ENCODE data around the gene THUMPD3. TPM values are rescaled to one million over a fixed set of nuclear protein-coding genes. Genes with fewer than 3 reads are reported as not detected.

The THUMPD3 gene
- total and polyA plus RNA-seq, 2 of the 4 experiments (the other 2 are of a cell fraction) = 28.2 to 43.9 TPM

- ATAC-seq (ENCODE audit: low read depth) = no peak
Observed at GRCh38 chr3:9433627-9434521, 71.0 kb downstream of the THUMPD3 start.

More at GRCh38 chr3:9433627-9434521, 71.0 kb downstream of the THUMPD3 start:
- Histone ChIP-seq H2BK120ac (ENCODE audit: low read depth, low read length) (no peak overlapping the region), H2AK9ac (replicated peaks; ENCODE audit: low read depth, low read length, poor library complexity) (no peak overlapping the region), H3K4me2 (ENCODE audit: low read depth, low read length) (no peak overlapping the region), H3K9me3 (ENCODE audit: control insufficient read depth, insufficient read depth, low read length) (no peaks in the 10 kb centered on the region), H3K18ac (ENCODE audit: low read depth, low read length) (no peak overlapping the region), H2BK15ac (ENCODE audit: low read depth, low read length) (no peak overlapping the region), H3K9ac (ENCODE audit: low read depth, low read length) (no peak overlapping the region), H2AK5ac (ENCODE audit: low read depth, low read length) (no peak overlapping the region), H3K14ac (replicated peaks; ENCODE audit: low read depth, low read length) (no peak overlapping the region), H3K4me3 (ENCODE audit: insufficient read depth, low read depth, low read length) (no peak overlapping the region), H3K56ac (ENCODE audit: extremely low read depth, insufficient read depth, low read length) (no peak overlapping the region), H3K9me1 (ENCODE audit: insufficient read depth, low read length) (peaks cover 5% of the 10 kb centered on the region), H3K27ac (ENCODE audit: insufficient read depth, low read length) (no peak overlapping the region), H4K5ac (ENCODE audit: low read depth, low read length) (no peak overlapping the region), H3K23ac (ENCODE audit: low read depth, low read length) (no peak overlapping the region), H2BK20ac (ENCODE audit: low read depth, low read length) (no peak overlapping the region), H3K79me1 (ENCODE audit: low read depth in 1 of 2, low read length in 2 of 2) (peaks cover 29 to 58% of the 10 kb centered on the region in 2 experiments), H3K4ac (ENCODE audit: low read depth, low read length) (no peak overlapping the region), H4K20me1 (ENCODE audit: insufficient read depth, low read length) (peaks cover 45% of the 10 kb centered on the region; the same call in 1 of the 2 replicates), H3K27me3 (ENCODE audit: control insufficient read depth, insufficient read depth, low read length) (no peaks in the 10 kb centered on the region), H2BK5ac (ENCODE audit: low read depth, low read length, poor library complexity, severe bottlenecking) (no peak overlapping the region), H3K36me3 (ENCODE audit: control insufficient read depth, insufficient read depth, low read length) (peaks cover 62% of the 10 kb centered on the region), H2AFZ (replicated peaks; ENCODE audit: low read length, poor library complexity) (no peak overlapping the region), H4K91ac (ENCODE audit: insufficient read depth, low read depth, low read length) (no peak overlapping the region), H4K8ac (ENCODE audit: low read depth in 2 of 2, low read length in 2 of 2) (no peak overlapping the region), H3K4me1 (ENCODE audit: control insufficient read depth, insufficient read depth, low read length) (no peaks in the 10 kb centered on the region; the same call in 1 of the 2 replicates)
- CTCF ChIA-PET = no interaction called here
- WGBS, 2 experiments (ENCODE audit: extremely low coverage in 2 of 2, insufficient read length in 1 of 2) = 94% methylated on average over 6 of the region's 15 CpGs; no CpG with 5 or more reads in 1 of the 2 experiments
- POLR2A ChIA-PET (ENCODE audit: unreplicated experiment) = no interaction called here
- DNase-seq = no peak
- TF ChIP-seq CEBPB (IDR thresholded peaks at IDR 0.05; ENCODE audit: low read depth, low read length) = no peak
- no TSS peak for BruUV-seq (replicated peaks)
- dilution Hi-C loops (cut with HindIII; ENCODE audit: low sequenced_read_pairs, unreplicated experiment) (no loop called here), intact Hi-C loops (cut with micrococcal nuclease) (loop anchor here (5.0 kb wide), 1 partner anchor 33 kb away; no protein-coding TSS in a partner anchor), in situ Hi-C loops (cut with MboI; ENCODE audit: low sequenced_read_pairs) (no loop called here)

All from IMR-90 (cell line).